Peyer's patch (tissue), 4 donors: ENCODE measurements around the gene TUBB2A. TPM values are rescaled to one million over a fixed set of nuclear protein-coding genes. Genes with fewer than 3 reads are reported as not detected.

Source experiments
- DNase-seq, 3 donors: peaks; one replicate each; pipeline ENCODE4 v3.0.0-alpha.2; 2017 to 2019
- H3K27ac ChIP-seq, 4 donors: fragments of 200-600 bp; sonication (generic); one replicate each; pipeline ENCODE4 v1.5.1; 2016 to 2019
- H3K27me3 ChIP-seq, 2 donors: fragments of 200-600 bp; sonication (generic); one replicate each; pipeline ENCODE4 v1.5.1; 2019
- H3K36me3 ChIP-seq, 3 donors: fragments of 200-600 bp; sonication (generic); one replicate each; pipeline ENCODE4 v1.5.1; 2016 to 2019
- H3K4me1 ChIP-seq, 4 donors: fragments of 200-600 bp; sonication (generic); one replicate each; pipeline ENCODE4 v1.5.1; 2016 to 2019
- H3K4me3 ChIP-seq, 4 donors: fragments of 200-600 bp; sonication (generic); 1 replicate in 3 of 4; 2 replicates in 1 of 4; pipeline ENCODE4 v1.5.1; 2016 to 2019; ENCODE audit warnings: mild to moderate bottlenecking in 1 of 4
- H3K9me3 ChIP-seq, 4 donors: fragments of 200-600 bp; sonication (generic); one replicate each; pipeline ENCODE4 v1.5.1; 2016 to 2019; ENCODE audit warnings: mild to moderate bottlenecking in 1 of 4
- POLR2A ChIP-seq, 2 donors: fragments of 450-650 bp; IDR thresholded peaks; one replicate each; pipeline ENCODE4 v1.5.1; 2017; ENCODE audit warnings: antibody characterized with exemption in 2 of 2, mild to moderate bottlenecking in 2 of 2, moderate library complexity in 2 of 2
- total RNA-seq, 4 donors: library from RNA; depleted of rRNA; stranded (reverse); fragments of >200 nt; gene quantifications; one replicate each; pipeline ENCODE4 v1.1.0, GENCODE V29; 2016
- TF ChIP-seq, protein P1 (sequence below), 6 experiments: fragments of 450-650 bp in 4 of 6; fragments of 200-600 bp in 2 of 6; sonication (generic) in 1 of 6; IDR thresholded peaks; one replicate each; pipeline ENCODE4 v1.5.1; 2017 to 2019; ENCODE audit warnings: antibody characterized with exemption in 6 of 6, mild to moderate bottlenecking in 3 of 6, moderate library complexity in 1 of 6

TUBB2A gene
- total RNA-seq, 4 donors from 2014 or later: 13.2 to 61.6 (median 47.6) TPM

- Histone ChIP-seq H3K9me3 (no peaks in the 10 kb centered on the region), H3K27me3 (no peaks in the 10 kb centered on the region)
- TF ChIP-seq, protein P1, sequence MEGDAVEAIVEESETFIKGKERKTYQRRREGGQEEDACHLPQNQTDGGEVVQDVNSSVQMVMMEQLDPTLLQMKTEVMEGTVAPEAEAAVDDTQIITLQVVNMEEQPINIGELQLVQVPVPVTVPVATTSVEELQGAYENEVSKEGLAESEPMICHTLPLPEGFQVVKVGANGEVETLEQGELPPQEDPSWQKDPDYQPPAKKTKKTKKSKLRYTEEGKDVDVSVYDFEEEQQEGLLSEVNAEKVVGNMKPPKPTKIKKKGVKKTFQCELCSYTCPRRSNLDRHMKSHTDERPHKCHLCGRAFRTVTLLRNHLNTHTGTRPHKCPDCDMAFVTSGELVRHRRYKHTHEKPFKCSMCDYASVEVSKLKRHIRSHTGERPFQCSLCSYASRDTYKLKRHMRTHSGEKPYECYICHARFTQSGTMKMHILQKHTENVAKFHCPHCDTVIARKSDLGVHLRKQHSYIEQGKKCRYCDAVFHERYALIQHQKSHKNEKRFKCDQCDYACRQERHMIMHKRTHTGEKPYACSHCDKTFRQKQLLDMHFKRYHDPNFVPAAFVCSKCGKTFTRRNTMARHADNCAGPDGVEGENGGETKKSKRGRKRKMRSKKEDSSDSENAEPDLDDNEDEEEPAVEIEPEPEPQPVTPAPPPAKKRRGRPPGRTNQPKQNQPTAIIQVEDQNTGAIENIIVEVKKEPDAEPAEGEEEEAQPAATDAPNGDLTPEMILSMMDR (IDR thresholded peaks at IDR 0.05): no peak
- TF ChIP-seq POLR2A (IDR thresholded peaks at IDR 0.05): no peak
Measured at GRCh38 chr6:3122823-3123182, 34.5 kb downstream of the TUBB2A start.

GRCh38 chr6:3120765-3121089 lies 36.6 kb downstream of the TUBB2A start:
- H3K27ac ChIP-seq: no peak overlapping the region
- no peaks in the 10 kb centered on the region for H3K36me3 ChIP-seq
- no peaks in the 10 kb centered on the region for H3K9me3 ChIP-seq
- peaks cover 0 to 10% (median 0%) of the 10 kb centered on the region in 4 donors for H3K4me1 ChIP-seq
- no peak for DNase-seq
- no peak overlapping the region for H3K4me3 ChIP-seq
- H3K27me3 ChIP-seq: no peaks in the 10 kb centered on the region
- no peak for TF ChIP-seq POLR2A (IDR thresholded peaks at IDR 0.05)
- TF ChIP-seq, protein P1 (IDR thresholded peaks at IDR 0.05): no peak

More at GRCh38 chr6:3122823-3123182, 34.5 kb downstream of the TUBB2A start:
- DNase-seq: no peak
- Histone ChIP-seq H3K36me3 (peaks cover 0 to 1% (median 0%) of the 10 kb centered on the region in 3 donors), H3K4me3 (no peak overlapping the region), H3K4me1 (peaks cover 0 to 6% (median 0%) of the 10 kb centered on the region in 4 donors), H3K27ac (no peak overlapping the region)

GRCh38 chr6:3119040-3119723 lies 38.2 kb downstream of the TUBB2A start:
- Histone ChIP-seq H3K36me3 (peaks cover 0 to 12% (median 0%) of the 10 kb centered on the region in 3 donors), H3K9me3 (no peaks in the 10 kb centered on the region), H3K27ac (peak overlapping the region; percentile 83 to 97 (median 94)), H3K4me3 (peak overlapping the region; percentile 69 to 85 (median 78)), H3K4me1 (peaks cover 0 to 10% (median 0%) of the 10 kb centered on the region in 4 donors), H3K27me3 (no peaks in the 10 kb centered on the region)
- TF ChIP-seq, protein P1 (IDR thresholded peaks at IDR 0.05): no peak
- TF ChIP-seq POLR2A (IDR thresholded peaks at IDR 0.05): no peak
- DNase-seq: peak in 1 of 3 donors; percentile 76

DNA sequence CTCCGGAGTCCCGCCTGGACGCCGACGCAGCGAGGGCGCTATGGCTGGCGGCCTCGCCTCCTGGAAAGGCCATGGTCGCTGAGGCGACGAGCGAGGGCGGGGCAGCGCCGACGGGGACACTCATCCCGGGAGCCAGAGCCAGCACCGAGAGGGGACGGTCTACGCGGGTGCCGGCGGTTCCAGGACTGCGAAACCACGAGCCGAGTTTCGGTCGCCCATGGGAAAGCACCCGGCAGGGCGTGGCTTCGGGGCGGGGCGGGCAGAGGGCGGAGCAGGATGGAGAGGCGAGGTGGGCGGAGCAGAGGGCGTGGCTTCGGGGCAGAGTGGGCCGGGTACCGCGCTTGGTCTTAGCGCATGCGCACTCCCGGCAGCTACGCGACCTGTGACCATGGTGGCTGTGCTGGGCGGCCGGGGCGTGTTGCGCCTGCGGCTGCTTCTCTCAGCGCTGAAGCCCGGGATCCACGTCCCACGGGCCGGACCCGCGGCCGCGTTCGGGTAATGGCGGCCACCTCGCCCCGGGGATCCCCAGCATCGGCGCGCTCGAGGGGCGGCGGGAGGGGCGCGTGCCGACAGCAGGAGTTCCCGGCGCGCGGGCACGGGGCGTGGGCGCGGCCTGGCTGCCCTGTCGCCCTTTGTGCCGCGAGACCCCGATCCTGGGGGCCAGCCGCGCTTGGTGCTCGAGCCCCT lies 38.8 kb downstream of the TUBB2A start, which contains the start of gene BPHL:
TSS of gene BPHL (plus strand) at position 359 of the 687 bp plus-strand sequence. CDS start at position 389, 30 bp downstream.
- peak; percentile 90 to 94 for TF ChIP-seq POLR2A (IDR thresholded peaks at IDR 0.05)
- TF ChIP-seq, protein P1 (IDR thresholded peaks at IDR 0.05): no peak
- H3K27ac ChIP-seq: peak within 1 kb of the TSS; percentile 83 to 97 (median 94)
- H3K4me1 ChIP-seq: peaks cover 0 to 10% (median 0%) of the 10 kb centered on the region in 4 donors
- no peaks in the 10 kb centered on the region for H3K9me3 ChIP-seq
- peak within 1 kb of the TSS; percentile 69 to 85 (median 78) for H3K4me3 ChIP-seq
- H3K36me3 ChIP-seq: peaks cover 0 to 19% (median 0%) of the 10 kb centered on the region in 3 donors
- no peaks in the 10 kb centered on the region for H3K27me3 ChIP-seq
- DNase-seq: peak; percentile 99 to 100 (median 99)

DNA sequence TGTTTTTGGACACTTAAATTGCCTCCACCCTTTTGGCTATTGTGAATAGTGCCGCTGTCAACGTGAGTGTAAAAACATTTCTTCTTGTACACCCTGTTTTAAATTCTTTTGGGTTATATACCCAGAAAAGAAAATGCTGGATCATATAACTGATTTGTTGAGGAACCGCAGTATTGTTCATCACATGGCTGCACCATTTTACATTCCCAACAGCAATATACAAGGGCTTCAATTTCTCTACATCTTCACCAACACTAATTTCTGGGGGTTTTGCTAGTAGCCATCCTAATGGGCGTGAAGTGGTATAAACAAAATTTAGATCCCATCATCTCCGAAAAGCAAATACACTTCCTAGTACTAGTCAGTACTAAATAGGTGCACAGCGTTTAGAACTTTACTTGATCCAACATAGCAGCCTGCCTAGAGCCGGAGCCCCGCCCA lies 39.4 kb downstream of the TUBB2A start:
- H3K27ac ChIP-seq: peak overlapping the region; percentile 83 to 97 (median 94)
- no peak for DNase-seq
- H3K4me1 ChIP-seq: peaks cover 0 to 10% (median 0%) of the 10 kb centered on the region in 4 donors
- H3K36me3 ChIP-seq: peaks cover 0 to 25% (median 0%) of the 10 kb centered on the region in 3 donors
- no peaks in the 10 kb centered on the region for H3K9me3 ChIP-seq
- H3K4me3 ChIP-seq: peak overlapping the region; percentile 69 to 85 (median 78)
- H3K27me3 ChIP-seq: no peaks in the 10 kb centered on the region
- no peak for TF ChIP-seq POLR2A (IDR thresholded peaks at IDR 0.05)
- TF ChIP-seq, protein P1 (IDR thresholded peaks at IDR 0.05): no peak
